GM19324 (cell line): Measurements from ENCODE around the gene SVIL.
"Not testable (repeated sequence)": the region's sequence is repeated elsewhere in the genome, so short reads cannot be mapped to it uniquely, and the experiment has no call there.

Source experiments
- ATAC-seq: cut with Tn5 transposase; IDR thresholded peaks from one replicate; pipeline ENCODE4 v1.9.1; 2021; ENCODE audit warnings: mild to moderate bottlenecking, moderate library complexity; ENCODE audit not compliant: unreplicated experiment, low FRiP score

Gene SVIL

DNA sequence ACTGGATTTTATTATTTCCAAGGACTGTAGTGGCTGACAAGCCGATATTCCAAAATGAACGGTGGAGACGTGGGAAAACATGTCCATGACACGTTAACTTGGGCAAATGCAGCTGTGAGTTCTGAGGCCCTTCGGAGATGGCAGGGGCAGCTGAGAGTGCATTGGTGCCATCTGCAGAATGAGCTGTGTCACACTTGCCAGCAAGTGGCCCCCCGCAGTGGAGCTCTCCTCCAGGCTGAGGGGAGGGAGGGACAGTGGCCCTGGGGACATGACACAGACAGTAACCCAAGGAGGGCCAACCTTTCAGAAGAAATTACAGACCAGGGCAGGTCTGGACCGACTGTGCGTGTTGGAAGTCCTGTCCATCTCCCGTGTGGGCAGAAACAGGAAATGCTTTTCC, 139.4 kb downstream of the SVIL start:
- ATAC-seq, result no peak

DNA sequence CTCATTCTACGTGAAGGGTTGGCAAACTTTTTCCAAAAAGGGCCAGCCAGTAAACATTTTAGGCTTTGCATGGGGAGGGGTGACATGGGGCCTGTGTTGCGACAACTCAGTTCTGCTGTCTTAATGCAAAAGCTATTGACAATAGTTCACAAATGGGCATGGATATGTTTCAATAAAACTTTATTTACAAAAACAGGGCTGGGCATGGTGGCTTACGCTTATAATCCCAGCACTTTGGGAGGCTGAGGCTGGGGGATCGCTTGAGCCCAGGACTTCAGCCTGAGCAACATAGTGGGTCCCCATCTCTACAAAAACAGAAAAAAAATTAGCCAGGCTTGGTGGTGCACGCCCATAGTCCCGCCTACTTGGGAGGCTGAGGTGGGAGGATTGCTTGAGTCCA, 141.1 kb downstream of the SVIL start:
- no peak for ATAC-seq

DNA sequence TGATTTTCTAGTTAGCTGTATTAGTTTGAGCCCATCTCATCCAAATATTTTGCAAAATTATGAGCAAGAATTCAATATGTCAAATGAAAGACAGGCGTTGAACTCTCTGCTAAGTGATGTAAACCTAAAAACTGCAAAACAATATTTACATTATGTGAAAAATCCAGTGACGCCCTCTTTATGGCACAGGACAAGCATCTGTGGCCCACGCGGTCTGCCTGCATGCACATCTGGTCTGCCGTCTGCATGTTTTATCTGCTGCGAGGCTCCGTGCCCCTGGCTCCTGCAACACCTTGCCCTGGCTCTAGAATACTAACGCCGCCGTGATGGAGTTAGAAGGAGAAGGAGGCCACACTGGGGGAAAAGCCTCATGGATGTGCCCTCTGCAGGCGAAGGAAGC, 142.0 kb downstream of the SVIL start:
- ATAC-seq, result no peak

DNA sequence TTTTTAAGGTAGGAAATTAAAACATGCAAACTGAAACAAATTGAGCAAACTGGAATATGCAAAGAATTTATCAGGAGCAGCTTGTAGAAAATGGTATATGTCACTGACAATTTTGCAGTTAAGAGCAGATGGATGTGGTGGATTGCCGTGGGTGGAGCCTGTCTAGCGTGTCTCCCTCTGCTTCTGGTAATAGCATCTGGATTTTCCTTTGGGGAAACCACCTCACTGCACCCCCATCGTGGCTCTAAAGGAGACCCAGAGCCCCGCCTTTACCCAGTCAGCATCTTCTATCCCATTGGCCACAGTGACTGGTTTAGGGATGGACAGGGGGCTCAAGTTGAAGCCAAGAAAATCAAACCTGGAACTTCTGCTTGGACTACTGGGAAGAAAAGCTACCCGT, 142.9 kb downstream of the SVIL start:
- ATAC-seq, result no peak

DNA sequence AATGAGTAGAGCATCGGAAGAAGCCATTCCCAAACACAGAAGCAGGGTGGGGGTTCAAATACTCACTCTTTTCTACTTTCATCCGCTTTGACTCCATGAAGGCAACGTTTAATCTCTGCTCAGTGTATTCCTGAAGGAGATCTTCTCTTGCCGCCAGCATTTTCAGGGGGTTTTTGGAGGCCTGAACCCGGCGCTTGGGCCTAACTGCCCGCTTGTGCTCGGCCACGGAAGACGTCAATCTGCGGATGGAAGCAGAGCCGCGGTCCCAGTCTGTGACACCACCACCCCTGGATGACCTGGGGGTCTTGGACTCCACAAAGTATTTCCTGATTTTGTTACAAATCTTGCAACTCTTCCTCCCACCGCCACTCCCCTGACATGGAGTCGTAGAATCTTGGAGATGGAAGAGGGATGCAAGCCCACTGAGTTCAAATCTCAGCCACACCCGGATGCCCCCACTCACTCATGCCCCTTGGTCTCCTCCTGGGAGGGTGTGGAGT, 143.9 kb downstream of the SVIL start:
- ATAC-seq, result not testable (repeated sequence)

DNA sequence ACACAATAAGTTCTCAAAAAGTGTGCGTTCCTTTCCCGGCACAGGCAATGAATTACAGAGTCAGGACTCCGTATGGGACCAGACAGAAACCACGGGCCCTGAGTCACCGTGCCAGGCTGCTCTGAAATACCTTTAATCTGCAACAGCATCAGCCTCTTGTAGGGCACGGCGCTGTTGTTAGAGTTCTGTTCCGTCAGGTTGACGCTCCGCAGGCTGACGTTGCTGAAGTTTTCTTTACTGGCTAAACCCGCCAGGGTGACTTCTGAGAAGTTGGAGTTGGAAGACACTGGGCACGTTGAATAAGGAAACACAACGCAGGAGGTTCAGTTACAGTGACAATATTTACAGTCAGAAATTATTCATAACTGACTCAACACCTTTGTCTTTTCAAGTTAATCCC, 146.3 kb downstream of the SVIL start:
- ATAC-seq, result not testable (repeated sequence)

DNA sequence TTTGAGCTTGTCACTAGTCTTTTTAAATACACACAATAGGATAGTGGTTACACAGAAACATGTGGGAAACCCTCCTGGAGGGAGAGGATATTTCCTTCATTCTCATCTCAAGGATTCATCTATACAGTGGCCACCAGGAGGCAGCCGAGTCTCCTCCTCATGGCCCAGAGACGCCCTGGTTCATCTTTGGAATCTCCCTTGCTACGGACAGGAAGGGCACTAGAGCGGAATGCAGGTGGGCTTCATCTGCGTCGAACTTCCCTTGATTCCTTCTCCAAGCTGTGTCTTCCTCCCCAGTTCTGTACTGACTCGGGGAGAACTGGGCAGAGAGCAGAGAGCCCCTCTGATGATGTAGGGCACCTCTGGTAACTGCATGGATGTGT, 146.9 kb downstream of the SVIL start:
- not testable (repeated sequence) for ATAC-seq

DNA sequence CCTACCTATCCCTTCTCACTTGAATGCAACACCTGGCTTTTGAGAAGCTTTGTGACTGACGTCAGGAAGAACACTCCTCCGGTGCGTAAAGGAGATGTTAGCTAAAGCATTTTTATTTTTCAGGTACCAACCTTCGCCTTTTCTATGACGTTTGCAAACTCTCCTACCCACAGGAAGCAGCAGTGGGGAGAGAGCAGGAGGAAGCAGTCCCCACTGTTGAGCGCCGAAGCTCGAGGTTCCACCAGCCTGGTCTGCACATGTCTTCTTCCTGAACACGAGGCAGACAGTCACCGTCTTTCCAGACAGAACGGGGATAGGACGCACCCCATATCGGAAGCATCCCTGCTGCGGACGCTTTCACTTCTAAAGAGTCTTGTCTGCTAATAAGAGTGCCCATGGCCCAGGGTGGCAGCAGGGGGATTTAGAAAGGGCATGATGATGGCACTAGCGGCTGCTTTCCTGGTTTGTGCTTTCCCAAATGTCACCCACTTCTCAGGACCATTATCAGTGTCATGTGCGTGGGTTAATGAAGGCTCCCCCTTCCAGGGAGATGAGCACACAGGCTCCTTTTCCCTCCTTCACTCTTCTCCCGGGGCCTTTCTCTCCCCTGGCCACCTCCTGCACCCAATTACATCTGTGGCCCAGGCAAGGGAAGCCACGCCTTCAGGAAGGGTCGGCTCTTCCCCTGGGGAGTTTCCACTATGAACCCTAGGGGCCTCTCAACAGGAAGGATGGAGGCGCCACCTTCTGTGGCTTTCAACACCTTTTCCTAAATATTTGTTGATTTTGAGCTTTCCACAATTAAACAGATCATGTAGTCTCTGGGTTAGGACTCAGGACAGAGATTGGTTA, 147.5 kb downstream of the SVIL start:
- ATAC-seq, result not testable (repeated sequence)

DNA sequence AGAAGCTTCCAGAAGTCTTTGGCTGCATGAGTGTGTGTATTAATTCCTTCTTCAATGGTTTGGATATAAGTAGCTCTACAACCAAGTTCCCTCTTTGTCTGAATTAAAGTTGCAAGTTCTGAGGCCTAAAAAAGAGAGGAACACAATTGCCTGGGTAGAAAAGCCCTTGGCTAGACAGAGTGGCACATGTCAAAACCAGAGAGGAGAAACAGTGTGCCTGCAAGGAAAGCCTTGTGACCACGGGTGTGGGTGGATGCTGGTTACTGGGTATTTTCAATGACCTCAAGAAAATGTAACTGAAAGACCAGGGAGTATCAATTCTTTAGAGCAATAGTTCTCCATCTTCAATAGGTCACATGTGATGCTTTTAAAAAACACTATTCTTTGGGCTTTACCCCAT, 148.3 kb downstream of the SVIL start:
- no peak for ATAC-seq

DNA sequence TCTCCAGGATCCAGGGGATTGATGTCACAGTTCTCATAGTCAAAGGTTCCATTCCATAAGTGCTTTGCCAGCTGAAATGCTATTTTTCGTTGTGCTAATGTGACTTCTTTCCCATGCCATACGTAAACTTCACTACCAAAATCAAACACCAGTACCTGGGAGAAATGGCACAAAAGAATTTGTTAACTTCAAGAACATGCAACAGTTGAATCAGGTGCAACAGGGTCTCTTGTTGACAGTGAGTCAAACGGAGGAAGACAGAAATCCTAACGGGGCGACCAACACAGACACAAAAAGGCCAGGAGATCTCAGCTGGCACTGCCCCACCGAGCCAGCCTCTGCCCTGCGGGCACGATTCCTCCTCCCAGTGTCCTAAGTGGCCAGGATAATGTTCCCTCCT, 150.1 kb downstream of the SVIL start:
- ATAC-seq, result not testable (repeated sequence)

DNA sequence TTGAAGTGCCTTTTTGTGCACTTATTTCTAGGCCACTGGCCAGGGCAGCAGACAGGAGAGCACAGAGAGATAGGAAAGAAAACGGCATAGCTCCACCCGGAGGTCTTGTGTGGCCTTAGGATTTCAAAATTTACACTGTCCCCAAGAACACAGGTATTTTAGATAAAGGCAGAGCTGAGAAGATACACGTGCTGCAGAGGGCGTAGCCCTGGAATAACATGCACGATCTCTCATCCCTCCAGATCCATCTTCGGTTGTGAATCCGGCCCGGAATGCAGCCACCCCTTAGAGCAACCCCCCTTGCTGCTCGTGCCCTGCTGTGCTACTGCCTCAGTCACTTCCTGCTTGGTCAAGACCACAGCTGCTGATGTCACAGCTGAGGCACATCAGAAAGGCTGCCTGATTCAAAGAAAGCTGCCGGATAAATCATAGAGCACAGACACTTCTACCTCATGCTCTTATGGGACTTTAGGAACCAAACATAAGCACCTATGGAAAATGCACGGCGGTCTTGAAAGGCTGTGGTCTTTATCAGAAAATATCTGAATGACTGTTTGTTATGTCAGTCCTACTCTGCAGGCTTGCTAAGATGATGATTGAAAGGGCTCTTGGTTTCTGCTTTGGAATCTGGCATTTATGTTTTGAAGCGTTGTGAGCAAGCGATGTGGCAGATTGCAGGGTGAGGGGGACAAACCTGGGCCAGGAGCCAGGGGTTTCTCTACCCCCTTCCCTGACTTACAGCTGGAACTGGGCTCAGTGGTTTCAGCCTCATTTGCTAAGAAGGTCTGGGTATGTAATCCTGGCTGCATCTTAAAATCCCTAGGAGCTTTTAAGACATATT, 152.0 kb downstream of the SVIL start:
- no peak for ATAC-seq

DNA sequence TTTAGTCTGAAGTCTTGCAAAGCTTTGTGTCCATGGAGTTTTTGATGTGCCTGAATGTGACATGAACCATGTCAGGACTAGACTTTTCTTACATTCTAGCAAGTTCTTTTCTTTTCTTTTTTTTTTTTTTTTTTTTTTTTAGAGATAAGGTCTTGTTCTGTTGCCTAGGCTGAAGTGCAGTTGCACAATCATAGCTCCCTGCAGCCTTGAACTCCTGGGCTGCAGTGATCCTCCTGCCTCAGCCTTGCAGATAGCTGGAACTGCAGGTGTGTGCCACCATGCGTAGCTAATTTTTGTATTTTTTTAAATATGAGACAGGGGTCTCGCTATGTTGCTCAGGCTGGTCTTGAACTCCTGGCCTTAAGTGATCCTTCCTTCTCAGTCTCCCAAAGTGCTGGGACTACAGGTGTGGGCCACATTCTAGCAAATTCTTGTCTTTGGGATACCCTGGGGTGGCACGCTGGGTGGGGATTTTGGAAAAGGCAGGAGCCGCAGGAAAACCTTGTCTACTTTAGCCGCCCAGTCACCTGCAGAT, 152.8 kb downstream of the SVIL start:
- ATAC-seq, result no peak

DNA sequence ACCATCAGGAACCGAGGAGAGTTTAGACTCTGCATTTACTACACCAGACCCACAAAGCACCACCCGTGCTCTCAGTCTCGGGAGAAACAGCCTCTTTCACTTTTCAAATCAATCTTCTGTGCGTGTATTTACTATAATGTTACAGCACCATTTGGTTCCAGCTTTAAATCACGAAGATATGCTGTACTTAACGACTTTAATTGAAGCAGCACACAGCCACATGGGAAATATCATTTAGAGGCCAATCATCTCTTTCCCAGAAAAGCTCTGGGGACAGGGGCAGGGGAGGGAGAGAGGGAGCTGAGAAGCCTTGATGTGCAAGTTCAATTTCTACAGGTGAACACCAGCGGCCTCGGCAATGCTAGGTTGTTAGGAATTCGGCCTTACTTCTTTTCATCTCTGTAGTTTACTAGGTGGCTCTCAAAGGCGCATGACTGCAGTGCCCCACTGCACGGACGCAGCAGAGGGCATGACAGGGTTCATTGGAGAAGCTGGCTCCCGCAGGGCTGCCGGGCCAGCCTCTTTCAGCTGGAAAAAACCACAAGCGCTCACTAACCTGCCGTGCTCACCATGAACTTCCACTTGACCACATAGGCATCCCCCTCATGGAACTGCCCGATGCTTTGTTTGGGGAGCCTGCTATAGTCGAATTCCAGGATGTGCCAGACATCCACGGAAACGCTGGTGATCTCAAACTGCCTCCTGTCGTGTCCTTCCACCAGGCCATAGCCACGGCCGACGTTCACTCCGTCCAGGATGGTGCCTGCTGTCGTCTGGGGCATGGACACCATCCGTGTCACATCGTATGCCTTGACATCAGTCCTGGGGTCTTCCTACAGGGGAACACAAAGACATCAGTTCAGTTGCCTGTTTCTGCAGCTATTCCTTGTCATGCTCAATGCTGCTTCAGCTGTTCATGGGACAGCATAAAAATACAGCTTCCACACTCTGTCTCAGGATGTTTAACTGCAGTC, 154.5 kb downstream of the SVIL start:
- no peak for ATAC-seq

DNA sequence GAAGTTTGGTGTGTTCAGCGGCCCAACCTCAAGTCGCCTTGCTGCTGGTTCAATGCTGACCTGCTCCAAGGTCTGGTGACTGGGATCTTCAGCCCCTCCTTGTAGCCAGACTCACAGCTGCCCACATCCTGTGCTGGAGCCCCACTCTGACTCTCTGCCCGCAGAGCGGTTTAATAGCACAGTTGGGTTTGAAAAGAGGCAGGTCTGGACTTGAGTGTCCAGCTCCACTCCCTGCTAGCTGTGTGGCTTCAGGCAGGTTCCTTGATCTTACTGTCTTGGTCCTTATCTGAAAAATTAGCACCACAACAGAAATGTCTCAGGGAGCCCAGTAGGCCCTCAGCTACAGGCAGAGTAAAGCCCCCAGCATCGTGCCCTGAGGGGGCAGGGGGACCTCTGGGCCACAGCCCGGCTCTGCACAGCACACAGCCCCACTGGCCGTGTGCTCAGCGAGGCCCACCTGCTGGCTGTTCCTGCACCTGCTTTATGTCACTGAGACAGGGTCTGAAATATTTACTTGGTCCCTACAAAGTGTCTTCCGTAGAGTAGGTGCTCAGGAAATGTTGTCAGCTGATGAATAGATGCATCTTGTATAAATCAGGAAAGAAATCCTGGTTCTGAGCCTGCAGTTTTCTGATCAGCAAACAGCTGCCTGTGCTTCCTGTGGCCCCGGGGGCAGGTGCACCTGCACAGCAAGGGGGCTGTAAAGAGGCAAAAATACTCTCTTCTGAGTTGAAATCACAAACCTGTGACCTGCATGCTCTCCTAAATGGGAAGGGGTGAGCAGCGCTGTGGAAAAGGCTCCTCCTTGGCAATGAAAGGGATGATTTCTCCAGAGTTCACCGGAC, 155.5 kb downstream of the SVIL start:
- no peak for ATAC-seq

DNA sequence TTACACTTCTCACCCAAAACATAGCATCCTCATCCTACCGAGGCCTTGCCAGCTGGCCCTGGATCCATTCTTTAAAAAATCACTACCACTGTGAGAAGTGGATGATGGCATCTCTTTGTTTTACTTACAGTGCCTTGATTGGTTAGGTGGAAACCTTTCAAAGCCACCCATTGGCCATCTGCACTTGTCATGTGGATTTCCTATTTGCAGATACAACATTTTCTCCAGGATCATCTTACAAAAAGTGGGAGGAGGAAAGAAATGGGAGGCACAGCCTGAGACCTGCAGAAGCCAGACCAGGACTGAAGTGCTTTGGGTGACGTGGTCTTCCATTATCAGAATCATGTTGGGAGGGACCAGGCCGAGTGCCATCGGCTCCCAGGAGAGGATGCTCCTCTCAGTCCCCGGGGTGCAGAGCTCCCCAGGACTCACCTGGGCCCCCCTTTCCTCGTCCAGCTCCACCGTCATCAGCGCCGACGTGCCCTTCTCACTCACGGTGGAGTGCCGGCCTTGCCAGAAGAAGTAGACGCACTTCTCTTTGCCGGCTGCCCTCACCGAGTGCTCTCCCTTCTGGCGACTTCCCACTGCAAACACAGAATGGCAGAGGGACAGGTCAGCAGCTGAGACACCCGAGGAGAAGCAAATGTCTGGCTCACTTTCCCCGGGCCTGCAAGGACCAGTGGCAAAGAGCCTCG, 161.2 kb downstream of the SVIL start:
- ATAC-seq, result no peak

DNA sequence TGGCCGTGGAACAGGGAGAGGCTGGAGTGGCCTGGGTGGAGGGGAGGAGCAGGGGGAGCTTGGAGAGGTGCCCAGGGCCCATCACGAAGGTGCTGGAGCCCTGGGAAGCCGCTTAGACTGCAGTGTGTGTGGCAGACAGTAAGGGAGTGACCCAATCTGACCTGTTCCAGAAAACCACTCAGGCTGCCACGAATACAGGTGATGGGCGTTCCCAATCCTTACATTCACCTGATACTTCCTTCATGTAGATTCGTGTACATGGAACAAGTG, 161.7 kb downstream of the SVIL start:
- ATAC-seq, result no peak

DNA sequence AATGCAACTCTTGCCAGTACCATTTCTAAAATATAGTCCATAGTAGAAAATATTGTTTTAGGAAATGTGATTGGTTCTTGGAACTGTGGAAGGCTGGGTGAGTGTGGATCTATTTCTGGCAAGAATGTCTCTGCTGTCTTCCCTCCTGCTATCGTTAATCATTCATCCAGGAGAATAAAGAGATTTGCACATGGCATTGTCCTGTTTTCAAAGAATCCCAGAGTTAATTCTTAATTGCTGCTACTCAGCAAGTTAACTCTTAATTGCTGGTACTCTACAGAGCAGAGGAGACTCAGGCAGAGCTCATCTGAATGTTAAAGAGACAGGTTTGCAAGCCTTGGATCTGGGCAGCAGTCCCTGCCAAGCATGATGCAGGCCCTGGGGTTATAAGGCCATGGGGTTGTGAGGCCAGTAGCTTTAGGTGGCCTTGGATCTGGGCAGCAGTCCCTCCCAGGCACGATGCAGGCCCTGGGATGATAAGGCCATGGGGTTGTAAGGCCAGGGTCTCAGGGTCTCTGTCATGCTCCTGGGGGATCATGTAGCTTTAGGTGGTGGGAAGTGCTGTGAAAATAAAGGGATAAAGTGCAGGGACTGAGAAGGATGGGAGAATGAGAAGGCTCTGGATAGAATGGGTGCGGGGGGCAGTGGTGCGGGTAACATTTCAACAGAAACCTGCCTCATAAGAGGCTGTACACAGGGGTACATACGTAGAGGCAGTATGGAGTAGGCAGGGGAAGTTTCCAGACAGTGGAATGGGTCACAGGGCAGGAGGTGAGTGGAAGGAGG, 162.3 kb downstream of the SVIL start:
- no peak for ATAC-seq

DNA sequence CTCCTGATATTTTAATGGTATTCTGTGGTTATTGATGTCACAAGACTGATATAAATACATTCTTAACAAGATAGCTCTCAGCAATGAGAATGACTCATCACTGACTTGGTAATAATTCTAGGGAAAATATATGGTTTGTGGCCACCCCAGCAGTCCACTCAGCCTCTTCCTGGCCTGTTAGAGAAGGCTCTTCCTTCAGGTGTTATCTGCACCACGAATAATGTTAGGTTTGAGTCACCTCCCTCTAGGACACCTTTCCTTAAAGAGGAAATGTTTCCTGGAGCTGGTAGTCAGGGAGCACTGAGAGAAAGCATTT, 163.3 kb downstream of the SVIL start:
- no peak for ATAC-seq
